Measurements from ENCODE around the gene PSMD12. TPM values are rescaled to one million over a fixed set of nuclear protein-coding genes. Genes with fewer than 3 reads are reported as not detected.
"Not testable (repeated sequence)": the region's sequence is repeated elsewhere in the genome, so short reads cannot be mapped to it uniquely, and the experiment has no call there.

The PSMD12 gene
- total RNA-seq, 1 experiment from 2014 or later: 93.1 TPM

DNA sequence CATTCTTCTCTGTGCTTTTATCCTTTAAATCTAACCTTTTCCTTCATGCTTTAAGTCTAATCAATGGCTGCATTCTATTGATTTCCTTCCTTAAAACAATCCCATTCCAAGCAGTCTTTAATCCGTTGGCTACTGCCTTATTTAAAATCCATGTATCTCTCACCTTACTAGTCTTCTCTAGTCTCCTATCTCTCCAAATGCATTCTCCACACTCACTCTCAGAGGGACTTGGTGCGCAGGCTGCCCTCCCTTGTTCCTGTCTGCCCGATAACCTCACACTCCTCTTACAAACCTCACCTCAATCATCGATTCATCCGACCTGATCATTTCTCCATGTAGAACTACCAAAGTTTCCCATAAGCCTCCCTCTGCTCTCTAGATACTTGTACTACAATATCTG lies 23.1 kb downstream of the PSMD12 start:
- POLR2A ChIA-PET: interaction anchor here (1.4 to 2.7 kb wide), 4 partner anchors 10 to 98 kb away, joined by 4 to 10 read pairs (median 4); partner anchors contain the start of gene HELZ
- H3K36me3 Mint-ChIP-seq (ENCODE audit: insufficient read depth, unreplicated experiment): peaks cover 97% of the 10 kb centered on the region
- intact Hi-C loops (cut with micrococcal nuclease): no loop called here
- H3K4me1 Mint-ChIP-seq (ENCODE audit: insufficient read depth, unreplicated experiment): peaks cover 7% of the 10 kb centered on the region
- H3K27me3 Mint-ChIP-seq (ENCODE audit: insufficient read depth, unreplicated experiment): no peaks in the 10 kb centered on the region
- DNase-seq (ENCODE audit: unreplicated experiment): no peak
- peak overlapping the region; percentile 2 for H3K27ac Mint-ChIP-seq (ENCODE audit: low read depth, unreplicated experiment)
- CTCF ChIA-PET: interaction anchor here (1.1 kb wide), 1 partner anchor 122 kb away, joined by 3 read pairs; no protein-coding TSS in a partner anchor
- TF ChIP-seq, protein P1, sequence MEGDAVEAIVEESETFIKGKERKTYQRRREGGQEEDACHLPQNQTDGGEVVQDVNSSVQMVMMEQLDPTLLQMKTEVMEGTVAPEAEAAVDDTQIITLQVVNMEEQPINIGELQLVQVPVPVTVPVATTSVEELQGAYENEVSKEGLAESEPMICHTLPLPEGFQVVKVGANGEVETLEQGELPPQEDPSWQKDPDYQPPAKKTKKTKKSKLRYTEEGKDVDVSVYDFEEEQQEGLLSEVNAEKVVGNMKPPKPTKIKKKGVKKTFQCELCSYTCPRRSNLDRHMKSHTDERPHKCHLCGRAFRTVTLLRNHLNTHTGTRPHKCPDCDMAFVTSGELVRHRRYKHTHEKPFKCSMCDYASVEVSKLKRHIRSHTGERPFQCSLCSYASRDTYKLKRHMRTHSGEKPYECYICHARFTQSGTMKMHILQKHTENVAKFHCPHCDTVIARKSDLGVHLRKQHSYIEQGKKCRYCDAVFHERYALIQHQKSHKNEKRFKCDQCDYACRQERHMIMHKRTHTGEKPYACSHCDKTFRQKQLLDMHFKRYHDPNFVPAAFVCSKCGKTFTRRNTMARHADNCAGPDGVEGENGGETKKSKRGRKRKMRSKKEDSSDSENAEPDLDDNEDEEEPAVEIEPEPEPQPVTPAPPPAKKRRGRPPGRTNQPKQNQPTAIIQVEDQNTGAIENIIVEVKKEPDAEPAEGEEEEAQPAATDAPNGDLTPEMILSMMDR (IDR thresholded peaks at IDR 0.05; ENCODE audit: unreplicated experiment): no peak
- BruUV-seq (replicated peaks): no TSS peak
- no peaks in the 10 kb centered on the region for H3K9me3 Mint-ChIP-seq (ENCODE audit: unreplicated experiment)
- H3K4me3 Mint-ChIP-seq (ENCODE audit: unreplicated experiment): no peak overlapping the region

DNA sequence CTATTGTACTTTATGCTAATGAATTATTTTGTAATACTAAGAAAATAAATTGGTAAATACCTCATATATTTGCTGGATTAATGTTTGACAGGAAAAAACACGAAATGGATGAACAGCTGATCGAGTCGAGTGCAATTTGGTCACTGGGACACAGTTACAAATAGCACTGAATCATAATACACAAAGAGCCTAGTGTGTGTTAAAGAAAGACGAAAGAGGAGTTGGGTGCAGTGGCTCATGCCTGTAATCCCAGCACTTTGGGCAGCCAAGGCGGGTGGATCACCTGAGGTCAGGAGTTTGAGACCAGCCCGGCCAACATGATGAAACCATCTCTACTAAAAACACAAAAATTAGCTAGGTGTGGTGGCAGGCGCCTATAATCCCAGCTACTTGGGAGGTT lies 28.0 kb downstream of the PSMD12 start:
- not testable (repeated sequence) for BruUV-seq (replicated peaks)

DNA sequence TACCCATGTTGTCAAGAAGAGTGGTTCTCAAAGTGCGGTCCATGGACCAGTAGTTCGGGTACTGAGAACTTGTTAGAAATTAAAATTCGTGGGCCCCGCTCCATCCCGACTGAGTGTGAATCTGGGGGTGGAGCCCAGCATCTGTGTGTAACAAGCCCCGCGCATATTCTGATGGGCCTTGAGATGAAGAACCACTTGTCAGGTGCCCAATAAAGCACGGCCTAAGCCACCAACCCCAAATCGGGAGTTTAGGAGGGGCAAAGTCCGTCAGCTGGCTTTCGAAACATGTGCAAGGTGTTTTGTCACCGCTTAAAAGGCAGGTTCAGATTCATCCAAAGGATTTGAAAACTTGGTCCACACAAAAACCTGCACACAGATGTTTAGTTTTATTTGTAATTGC lies 29.5 kb downstream of the PSMD12 start:
- H3K9me3 Mint-ChIP-seq (ENCODE audit: unreplicated experiment): no peaks in the 10 kb centered on the region
- ChIA-PET CTCF (interaction anchor here (0.7 to 1.5 kb wide), 5 partner anchors 15 to 620 kb away, joined by 3 to 4 read pairs (median 4); no protein-coding TSS in a partner anchor), POLR2A (interaction anchor here (0.6 to 1.3 kb wide), 3 partner anchors 20 to 93 kb away, joined by 3 to 4 read pairs (median 3); no protein-coding TSS in a partner anchor)
- peaks cover 51% of the 10 kb centered on the region for H3K36me3 Mint-ChIP-seq (ENCODE audit: insufficient read depth, unreplicated experiment)
- H3K27ac Mint-ChIP-seq (ENCODE audit: low read depth, unreplicated experiment): no peak overlapping the region
- peaks cover 7% of the 10 kb centered on the region for H3K4me1 Mint-ChIP-seq (ENCODE audit: insufficient read depth, unreplicated experiment)
- no peak overlapping the region for H3K4me3 Mint-ChIP-seq (ENCODE audit: unreplicated experiment)
- TF ChIP-seq, protein P1 (IDR thresholded peaks at IDR 0.05; ENCODE audit: unreplicated experiment): no peak
- no peaks in the 10 kb centered on the region for H3K27me3 Mint-ChIP-seq (ENCODE audit: insufficient read depth, unreplicated experiment)
- DNase-seq (ENCODE audit: unreplicated experiment): no peak
- intact Hi-C loops (cut with micrococcal nuclease): no loop called here
- BruUV-seq (replicated peaks): TSS peak; percentile 4

More for the DNA sequence above, 28.0 kb downstream of the PSMD12 start:
- CTCF ChIA-PET: interaction anchor here (0.7 to 0.9 kb wide), 2 partner anchors 118 to 139 kb away, joined by 4 read pairs; no protein-coding TSS in a partner anchor
- peaks cover 63% of the 10 kb centered on the region for H3K36me3 Mint-ChIP-seq (ENCODE audit: insufficient read depth, unreplicated experiment)
- H3K27me3 Mint-ChIP-seq (ENCODE audit: insufficient read depth, unreplicated experiment); intact Hi-C loops (cut with micrococcal nuclease); H3K9me3 Mint-ChIP-seq (ENCODE audit: unreplicated experiment); H3K4me3 Mint-ChIP-seq (ENCODE audit: unreplicated experiment); H3K4me1 Mint-ChIP-seq (ENCODE audit: insufficient read depth, unreplicated experiment); H3K27ac Mint-ChIP-seq (ENCODE audit: low read depth, unreplicated experiment); DNase-seq (ENCODE audit: unreplicated experiment): not testable (repeated sequence)
- POLR2A ChIA-PET: interaction anchor here (1.0 to 1.3 kb wide), 6 partner anchors 23 to 49 kb away, joined by 3 to 4 read pairs (median 3); no protein-coding TSS in a partner anchor

DNA sequence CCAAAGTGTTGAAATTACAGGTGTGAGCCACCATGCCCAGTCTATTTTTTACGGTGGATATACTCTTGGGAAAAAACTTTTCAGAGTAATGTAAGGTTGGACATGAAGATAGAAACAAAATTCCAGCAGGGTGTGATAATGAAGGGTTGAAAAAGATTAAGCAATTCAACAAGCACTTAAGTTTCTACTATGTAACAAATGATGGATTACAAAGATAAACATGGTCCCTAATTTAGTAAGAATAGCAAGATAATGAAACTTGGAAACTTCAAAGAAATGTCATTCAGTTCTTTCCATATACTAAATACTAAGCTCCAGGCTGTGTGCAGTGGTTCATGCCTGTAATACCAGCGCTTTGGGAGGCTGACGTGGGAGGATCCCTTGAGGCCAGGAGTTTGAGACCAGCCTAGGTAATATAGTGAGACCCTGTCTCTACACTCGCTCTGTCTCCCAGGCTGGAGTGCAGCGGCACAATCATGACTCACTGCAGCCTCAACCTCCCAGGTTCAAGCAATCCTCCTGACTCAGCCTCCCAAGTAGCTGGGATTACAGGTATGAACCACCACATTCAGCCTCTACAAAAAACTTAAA lies 31.0 kb downstream of the PSMD12 start:
- TF ChIP-seq, protein P1 (IDR thresholded peaks at IDR 0.05; ENCODE audit: unreplicated experiment): no peak
- POLR2A ChIA-PET: no interaction called here
- no peaks in the 10 kb centered on the region for H3K9me3 Mint-ChIP-seq (ENCODE audit: unreplicated experiment)
- no peaks in the 10 kb centered on the region for H3K27me3 Mint-ChIP-seq (ENCODE audit: insufficient read depth, unreplicated experiment)
- H3K27ac Mint-ChIP-seq (ENCODE audit: low read depth, unreplicated experiment): no peak overlapping the region
- peaks cover 7% of the 10 kb centered on the region for H3K4me1 Mint-ChIP-seq (ENCODE audit: insufficient read depth, unreplicated experiment)
- H3K4me3 Mint-ChIP-seq (ENCODE audit: unreplicated experiment): no peak overlapping the region
- CTCF ChIA-PET: interaction anchor here (0.6 to 1.5 kb wide), 6 partner anchors 31 to 618 kb away, joined by 3 to 5 read pairs (median 4); no protein-coding TSS in a partner anchor
- peaks cover 36% of the 10 kb centered on the region for H3K36me3 Mint-ChIP-seq (ENCODE audit: insufficient read depth, unreplicated experiment)
- no TSS peak for BruUV-seq (replicated peaks)
- DNase-seq (ENCODE audit: unreplicated experiment): no peak
- intact Hi-C loops (cut with micrococcal nuclease): no loop called here

DNA sequence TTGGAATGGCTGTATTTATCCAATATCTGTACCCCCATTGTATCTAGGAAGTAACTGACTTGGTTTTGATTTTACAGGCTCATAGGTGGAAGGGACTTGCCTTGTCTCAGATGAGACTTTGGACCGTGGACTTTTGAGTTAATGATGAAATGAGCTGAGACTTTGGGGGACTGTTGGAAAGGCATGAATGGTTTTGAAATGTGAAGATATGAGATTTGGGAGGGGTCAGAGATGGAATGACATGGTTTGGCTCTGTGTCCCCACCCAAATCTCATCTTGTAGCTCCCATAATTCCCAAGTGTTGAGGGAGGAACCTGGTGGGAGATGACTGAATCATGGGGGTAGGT lies 34.2 kb downstream of the PSMD12 start:
- H3K27me3 Mint-ChIP-seq (ENCODE audit: insufficient read depth, unreplicated experiment); CTCF ChIA-PET; H3K36me3 Mint-ChIP-seq (ENCODE audit: insufficient read depth, unreplicated experiment); intact Hi-C loops (cut with micrococcal nuclease); DNase-seq (ENCODE audit: unreplicated experiment); BruUV-seq (replicated peaks); H3K9me3 Mint-ChIP-seq (ENCODE audit: unreplicated experiment); H3K4me3 Mint-ChIP-seq (ENCODE audit: unreplicated experiment); H3K27ac Mint-ChIP-seq (ENCODE audit: low read depth, unreplicated experiment); H3K4me1 Mint-ChIP-seq (ENCODE audit: insufficient read depth, unreplicated experiment): not testable (repeated sequence)
- POLR2A ChIA-PET: interaction anchor here (3.0 kb wide), 1 partner anchor 10 kb away, joined by 10 read pairs; no protein-coding TSS in a partner anchor

DNA sequence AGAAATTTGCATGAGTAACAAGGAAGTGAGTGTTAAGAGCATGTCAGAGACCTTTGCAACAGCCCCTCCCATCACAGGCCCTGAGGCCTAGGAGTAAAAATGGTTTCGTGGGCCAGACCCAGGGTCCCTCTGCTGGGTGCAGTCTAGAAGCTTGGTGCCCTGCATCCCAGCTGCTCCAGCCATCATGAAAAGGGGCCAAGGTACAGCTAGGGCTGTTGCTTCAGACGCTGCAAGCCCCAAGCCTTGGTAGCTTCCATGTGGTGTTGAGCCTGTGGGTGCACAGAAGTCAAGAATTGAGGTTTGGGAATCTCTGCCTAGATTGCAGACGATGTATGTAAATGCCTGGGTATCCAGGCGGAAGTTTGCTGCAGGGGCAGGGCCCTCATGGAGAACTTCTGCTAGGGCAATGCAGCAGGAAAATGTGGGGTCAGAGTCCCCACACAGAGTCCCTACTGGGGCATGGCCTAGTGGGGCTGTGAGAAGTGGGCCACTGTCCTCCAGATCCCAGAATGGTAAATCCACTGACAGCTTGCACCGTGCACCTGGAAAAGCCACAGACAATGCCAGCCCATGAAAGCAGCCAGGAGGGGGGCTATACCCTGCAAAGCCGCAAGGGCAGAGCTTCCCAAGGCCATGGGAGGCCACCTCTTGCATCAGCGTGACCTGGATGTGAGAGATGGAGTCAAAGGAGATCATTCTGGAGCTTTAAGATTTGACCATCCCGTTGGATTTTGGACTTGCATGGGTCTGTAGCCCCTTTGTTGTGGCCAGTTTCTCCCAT lies 34.8 kb downstream of the PSMD12 start:
- BruUV-seq (replicated peaks); intact Hi-C loops (cut with micrococcal nuclease); H3K9me3 Mint-ChIP-seq (ENCODE audit: unreplicated experiment); H3K27ac Mint-ChIP-seq (ENCODE audit: low read depth, unreplicated experiment); H3K4me3 Mint-ChIP-seq (ENCODE audit: unreplicated experiment); DNase-seq (ENCODE audit: unreplicated experiment); H3K27me3 Mint-ChIP-seq (ENCODE audit: insufficient read depth, unreplicated experiment); H3K36me3 Mint-ChIP-seq (ENCODE audit: insufficient read depth, unreplicated experiment); CTCF ChIA-PET; H3K4me1 Mint-ChIP-seq (ENCODE audit: insufficient read depth, unreplicated experiment): not testable (repeated sequence)
- POLR2A ChIA-PET: interaction anchor here (3.0 kb wide), 1 partner anchor 11 kb away, joined by 10 read pairs; no protein-coding TSS in a partner anchor

Data from MCF 10A (cell line).